Endothelial cell of umbilical vein (primary cell): Measurements from ENCODE around the gene CACNB4. TPM values are rescaled to one million over a fixed set of nuclear protein-coding genes. Genes with fewer than 3 reads are reported as not detected.

Experiments
- BruUV-seq: library from RNA; stranded (reverse); fragments of 400-500 nt; replicated peaks from 2 replicates; lab custom pipeline; 2021; lab: Mats Ljungman, UMichigan
- CTCF ChIA-PET: fragments of 300-600, 350-600 bp; sonication (Branson Sonifier 250); formaldehyde crosslinking; loops from one replicate; lab custom pipeline; 2021; ENCODE audit warnings: antibody characterized with exemption, inconsistent platforms; lab: Charles Lee
- POLR2A ChIA-PET: fragments of 300-600, 350-600 bp; sonication (Branson Sonifier 250); formaldehyde crosslinking; loops from one replicate; lab custom pipeline; 2021; ENCODE audit warnings: antibody characterized with exemption, inconsistent platforms; lab: Charles Lee
- DNase-seq: peaks from one replicate; pipeline ENCODE4 v3.0.0-alpha.2; 2011; ENCODE audit warnings: low read depth, low spot score
- FAIRE-seq: peaks from 2 replicates; lab custom pipeline; 2011; peaks lifted over from hg19 to GRCh38; lab: Jason Lieb, UNC
- H2AFZ ChIP-seq: 2 replicates; pipeline ENCODE4 v1.6.0; 2012; ENCODE audit warnings: low read depth, low read length, control low read depth, inconsistent platforms
- H3K27ac ChIP-seq: 2 replicates; pipeline ENCODE4 v1.5.1; 2011; ENCODE audit warnings: low read depth, mild to moderate bottlenecking, control low read depth, low read length, moderate library complexity; ENCODE audit not compliant: insufficient read depth
- H3K27me3 ChIP-seq, 2 experiments: 2 replicates each; pipeline versions ENCODE4 v1.6.0 to v1.6.1; 2011; ENCODE audit warnings: low read length in 2 of 2, mixed read lengths in 1 of 2; ENCODE audit not compliant: control insufficient read depth in 2 of 2, insufficient read depth in 2 of 2
- H3K36me3 ChIP-seq, 2 experiments: 2 replicates in 1 of 2; 3 replicates in 1 of 2; pipeline ENCODE4 v1.5.1; 2011; ENCODE audit warnings: low read length in 2 of 2, mild to moderate bottlenecking in 1 of 2, moderate library complexity in 1 of 2; ENCODE audit not compliant: control insufficient read depth in 2 of 2, insufficient read depth in 2 of 2; ENCODE audit errors: extremely low read depth in 1 of 2
- H3K4me1 ChIP-seq: 3 replicates; pipeline ENCODE4 v1.5.1; 2011; ENCODE audit warnings: mild to moderate bottlenecking, low read length; ENCODE audit not compliant: control insufficient read depth, insufficient read depth; ENCODE audit errors: extremely low read depth
- H3K4me2 ChIP-seq: 2 replicates; pipeline ENCODE4 v1.6.1; 2011; ENCODE audit warnings: low read length, control low read depth, mixed read lengths; ENCODE audit not compliant: insufficient read depth
- H3K4me3 ChIP-seq, 3 experiments: fragments of 200-600 bp in 1 of 3; sonication (generic), shearing (Covaris generic) in 1 of 3; replicated peaks in 1 of 3; 2 replicates each; pipeline ENCODE4 v1.5.1; 2011 to 2016; ENCODE audit warnings: control low read depth in 3 of 3, low read length in 3 of 3, mild to moderate bottlenecking in 2 of 3, inconsistent platforms in 1 of 3, low read depth in 1 of 3, moderate library complexity in 1 of 3; ENCODE audit not compliant: insufficient read depth in 1 of 3
- H3K79me2 ChIP-seq: 2 replicates; pipeline ENCODE4 v1.6.0; 2012; ENCODE audit warnings: low read length, inconsistent platforms; ENCODE audit not compliant: control insufficient read depth, insufficient read depth
- H3K9ac ChIP-seq: replicated peaks from 2 replicates; pipeline ENCODE3; 2011; ENCODE audit warnings: low read length, control low read depth; ENCODE audit not compliant: insufficient read depth; ENCODE audit errors: extremely low read depth
- H3K9me1 ChIP-seq: replicated peaks from 3 replicates; pipeline ENCODE4 v1.6.0; 2011; ENCODE audit warnings: mild to moderate bottlenecking, low read length; ENCODE audit not compliant: control insufficient read depth, insufficient read depth; ENCODE audit errors: extremely low read depth
- H3K9me3 ChIP-seq: replicated peaks from 2 replicates; pipeline ENCODE4 v1.5.1; 2012; ENCODE audit warnings: low read length, inconsistent platforms; ENCODE audit not compliant: control insufficient read depth, insufficient read depth
- H4K20me1 ChIP-seq: replicated peaks from 2 replicates; pipeline ENCODE3; 2011; ENCODE audit warnings: mild to moderate bottlenecking, low read length; ENCODE audit not compliant: control insufficient read depth, insufficient read depth; ENCODE audit errors: extremely low read depth
- FOS ChIP-seq: IDR thresholded peaks from 2 replicates; pipeline ENCODE4 v1.6.1; 2011; ENCODE audit warnings: mild to moderate bottlenecking, low read length, moderate library complexity, borderline replicate concordance; ENCODE audit not compliant: insufficient read depth
- POLR2A ChIP-seq: IDR thresholded peaks from 2 replicates; pipeline ENCODE4 v1.6.1; 2012; ENCODE audit warnings: low read depth, mild to moderate bottlenecking, control low read depth, low read length
- POLR2AphosphoS5 ChIP-seq: IDR thresholded peaks from 2 replicates; pipeline ENCODE4 v1.6.1; 2012; ENCODE audit warnings: low read depth, mild to moderate bottlenecking, control low read depth, low read length, moderate library complexity; ENCODE audit not compliant: insufficient read depth
- dilution Hi-C: fragments of 300-500 bp; cut with MboI; formaldehyde crosslinking; loops from one replicate; pipeline ENCODE4 v1.15.0; 2019; ENCODE audit warnings: low sequenced_read_pairs; ENCODE audit not compliant: extremely low pct_ligation_motif_present
- intact Hi-C: fragments of 100-400 bp; cut with micrococcal nuclease; formaldehyde crosslinking; loops from one replicate; pipeline ENCODE4 v1.10.0; 2022
- polyA plus RNA-seq, 4 experiments: library from polyadenylated mRNA; depleted of rRNA in 3 of 4; stranded (reverse) in 3 of 4; unstranded in 1 of 4; fragments of >200 nt; gene quantifications; 2 replicates each; pipeline versions ENCODE4 v1.2.1 to v1.2.3, GENCODE V29; 2011 to 2012; ENCODE audit warnings: missing spikeins in 1 of 4
- total RNA-seq: library from RNA; stranded (reverse); gene quantifications from 2 replicates; pipeline ENCODE4 v1.2.3, GENCODE V29; 2021
- TF ChIP-seq, protein P1 (sequence below), 2 donors: IDR thresholded peaks; 1 replicate in 1 of 2; 2 replicates in 1 of 2; pipeline ENCODE4 v1.5.1; 2011; ENCODE audit warnings: low read length in 2 of 2, mild to moderate bottlenecking in 2 of 2, moderate library complexity in 2 of 2, control low read depth in 1 of 2, inconsistent platforms in 1 of 2, low read depth in 1 of 2; ENCODE audit not compliant: insufficient read depth in 1 of 2; ENCODE audit errors: extremely low read depth in 1 of 2

The CACNB4 gene
- total and polyA plus RNA-seq, 2 donors (not counting 3 experiments of a cell fraction or from before 2014, with no cell fraction given), result 0.23 to 0.58 TPM

DNA sequence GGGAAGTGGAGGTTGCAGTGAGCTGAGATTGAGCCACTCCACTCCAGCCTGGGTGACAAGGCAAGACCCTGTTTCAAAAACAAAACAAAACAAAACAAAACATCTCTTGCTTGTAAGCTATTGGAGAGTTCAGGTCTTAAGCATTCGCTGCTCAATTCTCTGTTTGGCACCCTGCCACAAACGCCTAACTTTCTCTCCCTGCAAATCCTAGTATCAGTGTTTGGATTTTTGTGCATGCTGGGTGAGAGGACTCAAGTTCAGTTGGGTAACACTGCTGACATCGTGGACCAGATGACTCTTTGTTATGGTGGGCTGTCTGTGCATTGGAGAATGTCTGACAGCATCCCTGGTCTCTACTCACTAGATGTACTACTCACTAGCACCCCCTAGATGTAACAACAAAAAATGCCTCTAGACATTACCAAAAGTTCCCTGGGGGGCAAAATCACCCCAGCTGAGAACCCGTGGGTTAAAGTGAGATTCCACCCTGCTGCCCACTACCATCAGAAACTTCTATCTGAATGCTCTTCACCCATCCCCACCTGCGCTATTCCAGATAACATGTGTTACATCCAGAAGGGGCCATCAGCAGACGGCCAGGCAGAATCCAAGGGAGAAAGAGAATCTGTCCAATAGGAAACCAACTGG is 50.9 kb downstream of the CACNB4 start:
- CTCF ChIA-PET, result interaction anchor here (1.3 to 1.7 kb wide), 2 partner anchors 10 to 12 kb away, joined by 5 to 8 read pairs; no protein-coding TSS in a partner anchor
- intact Hi-C loops (no loop called here), dilution Hi-C loops (no loop called here)
- no peak for TF ChIP-seq POLR2AphosphoS5
- TF ChIP-seq, protein P1, sequence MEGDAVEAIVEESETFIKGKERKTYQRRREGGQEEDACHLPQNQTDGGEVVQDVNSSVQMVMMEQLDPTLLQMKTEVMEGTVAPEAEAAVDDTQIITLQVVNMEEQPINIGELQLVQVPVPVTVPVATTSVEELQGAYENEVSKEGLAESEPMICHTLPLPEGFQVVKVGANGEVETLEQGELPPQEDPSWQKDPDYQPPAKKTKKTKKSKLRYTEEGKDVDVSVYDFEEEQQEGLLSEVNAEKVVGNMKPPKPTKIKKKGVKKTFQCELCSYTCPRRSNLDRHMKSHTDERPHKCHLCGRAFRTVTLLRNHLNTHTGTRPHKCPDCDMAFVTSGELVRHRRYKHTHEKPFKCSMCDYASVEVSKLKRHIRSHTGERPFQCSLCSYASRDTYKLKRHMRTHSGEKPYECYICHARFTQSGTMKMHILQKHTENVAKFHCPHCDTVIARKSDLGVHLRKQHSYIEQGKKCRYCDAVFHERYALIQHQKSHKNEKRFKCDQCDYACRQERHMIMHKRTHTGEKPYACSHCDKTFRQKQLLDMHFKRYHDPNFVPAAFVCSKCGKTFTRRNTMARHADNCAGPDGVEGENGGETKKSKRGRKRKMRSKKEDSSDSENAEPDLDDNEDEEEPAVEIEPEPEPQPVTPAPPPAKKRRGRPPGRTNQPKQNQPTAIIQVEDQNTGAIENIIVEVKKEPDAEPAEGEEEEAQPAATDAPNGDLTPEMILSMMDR (IDR thresholded peaks at IDR 0.05; ENCODE audit: extremely low read depth in 1 of 2, insufficient read depth in 1 of 2, low read depth in 1 of 2, low read length in 2 of 2), result peak; percentile 18 to 30
- H3K9me1 ChIP-seq, result no peaks in the 10 kb centered on the region
- FAIRE-seq (no peak), DNase-seq (no peak)
- H3K36me3 ChIP-seq, result no peaks in the 10 kb centered on the region
- no peak overlapping the region for H3K9ac ChIP-seq
- no TSS peak for BruUV-seq
- H3K79me2 ChIP-seq, result no peaks in the 10 kb centered on the region
- H3K27ac ChIP-seq, result no peak overlapping the region
- H3K4me2 ChIP-seq, result no peak overlapping the region
- no peaks in the 10 kb centered on the region for H3K9me3 ChIP-seq
- no peaks in the 10 kb centered on the region for H4K20me1 ChIP-seq
- H2AFZ ChIP-seq, result no peak overlapping the region
- no peak overlapping the region for H3K4me3 ChIP-seq
- no peaks in the 10 kb centered on the region for H3K4me1 ChIP-seq
- POLR2A ChIA-PET, result no interaction called here
- H3K27me3 ChIP-seq, result peaks cover 1 to 9% of the 10 kb centered on the region in 2 experiments

DNA sequence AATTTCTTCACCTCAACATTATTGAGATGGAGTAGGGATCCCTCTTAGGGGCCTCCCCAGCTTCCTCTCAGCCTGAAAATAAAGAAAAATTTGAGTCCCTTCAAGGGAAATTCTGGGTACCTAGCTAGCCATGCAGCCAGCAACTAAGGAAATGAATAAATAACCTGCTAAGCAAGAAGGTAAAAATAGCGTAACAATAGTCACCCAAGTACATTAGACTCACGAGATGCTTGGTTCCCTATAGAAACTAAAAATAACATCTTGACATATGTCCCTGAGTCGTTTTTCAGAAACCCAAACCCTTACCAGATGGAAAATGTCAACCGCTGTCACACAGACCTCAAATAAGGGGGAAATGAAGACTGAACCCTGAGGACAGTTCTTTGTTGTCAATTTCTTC is 51.9 kb downstream of the CACNB4 start:
- no TSS peak for BruUV-seq
- POLR2A ChIA-PET, result no interaction called here
- Histone ChIP-seq H3K9me3 (no peaks in the 10 kb centered on the region), H3K9ac (no peak overlapping the region), H3K79me2 (no peaks in the 10 kb centered on the region), H2AFZ (no peak overlapping the region), H3K27me3 (peaks cover 1 to 9% of the 10 kb centered on the region in 2 experiments), H3K9me1 (no peaks in the 10 kb centered on the region), H3K4me3 (no peak overlapping the region), H3K4me1 (no peaks in the 10 kb centered on the region), H4K20me1 (no peaks in the 10 kb centered on the region), H3K36me3 (no peaks in the 10 kb centered on the region), H3K27ac (no peak overlapping the region), H3K4me2 (no peak overlapping the region)
- CTCF ChIA-PET, result interaction anchor here (1.3 to 1.9 kb wide), 3 partner anchors 9 to 129 kb away, joined by 3 to 9 read pairs (median 6); partner anchors contain the start of gene STAM2
- dilution Hi-C loops, result no loop called here
- TF ChIP-seq POLR2A (no peak), FOS (no peak)
- intact Hi-C loops, result no loop called here
- DNase-seq (no peak), FAIRE-seq (no peak)
